ENCODE measurements around the gene LRRC37A. TPM values are rescaled to one million over a fixed set of nuclear protein-coding genes. Genes with fewer than 3 reads are reported as not detected.
"Not testable (repeated sequence)": the region's sequence is repeated elsewhere in the genome, so short reads cannot be mapped to it uniquely, and the experiment has no call there.

LRRC37A gene
- total RNA-seq, 1 experiment from 2014 or later: 2.9 TPM

DNA sequence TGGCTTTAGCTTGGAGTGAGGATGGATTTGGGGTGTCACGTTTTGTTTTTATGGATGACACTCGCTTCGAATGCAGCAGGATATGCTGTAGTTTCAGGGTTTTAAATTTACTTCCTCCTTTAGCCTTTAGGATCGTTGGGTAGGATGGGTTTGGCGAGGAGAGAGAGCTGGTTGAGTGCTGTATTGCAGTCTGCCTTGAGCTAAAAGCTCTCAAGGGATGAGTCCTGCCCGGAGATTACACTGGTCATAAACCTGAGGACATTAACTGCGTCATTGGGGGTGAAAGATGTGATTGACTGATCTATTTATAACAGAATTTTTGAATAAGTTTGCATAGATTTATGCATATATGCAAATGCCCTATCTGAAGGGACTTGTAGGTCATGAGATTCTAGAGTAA is 78.5 kb downstream of the LRRC37A start:
- BruUV-seq (replicated peaks); H3K36me3 ChIP-seq (ENCODE audit: control insufficient read depth, insufficient read depth, low read length); POLR2A ChIA-PET; H3K36me3 Mint-ChIP-seq (ENCODE audit: insufficient read depth, unreplicated experiment); H3K4me3 ChIP-seq (ENCODE audit: low read depth, low read length); H3K27me3 Mint-ChIP-seq (ENCODE audit: insufficient read depth, unreplicated experiment); CTCF ChIA-PET; H3K27me3 ChIP-seq (replicated peaks; ENCODE audit: control insufficient read depth, insufficient read depth, low read length); H3K27ac Mint-ChIP-seq (ENCODE audit: unreplicated experiment); H3K9me3 ChIP-seq; H3K9me3 Mint-ChIP-seq (ENCODE audit: unreplicated experiment); H3K4me3 Mint-ChIP-seq (ENCODE audit: unreplicated experiment); H3K4me1 ChIP-seq; DNase-seq; H3K4me1 Mint-ChIP-seq (ENCODE audit: low read depth, unreplicated experiment); intact Hi-C loops (cut with micrococcal nuclease; ENCODE audit: unreplicated experiment): not testable (repeated sequence)

DNA sequence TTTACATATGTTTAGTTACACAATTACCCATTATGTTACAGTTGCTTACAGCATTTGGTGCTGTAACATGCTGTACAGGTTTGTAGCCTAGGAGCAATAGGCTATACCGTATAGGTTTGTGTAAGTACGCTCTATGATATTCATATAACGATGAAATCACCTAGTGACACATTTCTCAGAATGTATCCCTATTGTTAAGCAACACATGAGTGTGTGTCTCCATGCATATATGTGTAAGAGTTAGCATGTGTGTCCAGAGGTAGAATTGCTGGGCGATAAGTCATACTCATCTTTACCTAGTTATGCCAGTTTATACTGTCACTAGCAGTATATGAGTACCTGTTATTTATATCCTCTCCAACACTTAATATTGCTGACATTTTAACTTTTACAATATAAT is 88.2 kb downstream of the LRRC37A start:
- CTCF ChIA-PET; H3K27me3 Mint-ChIP-seq (ENCODE audit: insufficient read depth, unreplicated experiment); H3K27ac Mint-ChIP-seq (ENCODE audit: unreplicated experiment); H3K4me3 Mint-ChIP-seq (ENCODE audit: unreplicated experiment); BruUV-seq (replicated peaks); H3K4me1 Mint-ChIP-seq (ENCODE audit: low read depth, unreplicated experiment); H3K36me3 Mint-ChIP-seq (ENCODE audit: insufficient read depth, unreplicated experiment); H3K4me3 ChIP-seq (ENCODE audit: low read depth, low read length); H3K27me3 ChIP-seq (replicated peaks; ENCODE audit: control insufficient read depth, insufficient read depth, low read length); H3K9me3 Mint-ChIP-seq (ENCODE audit: unreplicated experiment); H3K36me3 ChIP-seq (ENCODE audit: control insufficient read depth, insufficient read depth, low read length); H3K9me3 ChIP-seq; POLR2A ChIA-PET; H3K4me1 ChIP-seq; DNase-seq; intact Hi-C loops (cut with micrococcal nuclease; ENCODE audit: unreplicated experiment): not testable (repeated sequence)

- BruUV-seq (replicated peaks); POLR2A ChIA-PET; H3K4me1 ChIP-seq; H3K27me3 Mint-ChIP-seq (ENCODE audit: insufficient read depth, unreplicated experiment); H3K27ac Mint-ChIP-seq (ENCODE audit: unreplicated experiment); H3K36me3 Mint-ChIP-seq (ENCODE audit: insufficient read depth, unreplicated experiment); H3K4me3 ChIP-seq (ENCODE audit: low read depth, low read length); H3K27me3 ChIP-seq (replicated peaks; ENCODE audit: control insufficient read depth, insufficient read depth, low read length); H3K4me1 Mint-ChIP-seq (ENCODE audit: low read depth, unreplicated experiment); H3K36me3 ChIP-seq (ENCODE audit: control insufficient read depth, insufficient read depth, low read length); H3K9me3 ChIP-seq; intact Hi-C loops (cut with micrococcal nuclease; ENCODE audit: unreplicated experiment); CTCF ChIA-PET; H3K9me3 Mint-ChIP-seq (ENCODE audit: unreplicated experiment); H3K4me3 Mint-ChIP-seq (ENCODE audit: unreplicated experiment); DNase-seq: not testable (repeated sequence)
Observed at GRCh38 chr17:46385491-46385890, 90.6 kb downstream of the LRRC37A start.

Other genes with a start within 250 kb of the LRRC37A start
- gene KANSL1, start 101.7 kb upstream of the LRRC37A start, total RNA-seq (2022): 83.0 and 88.9 TPM in 2 replicates
- gene ARL17B, start 66.6 kb downstream of the LRRC37A start, total RNA-seq (2022): 36.1 and 41.1 TPM in 2 replicates
- 13.5 and 14.7 TPM in 2 replicates for gene LRRC37A2, start 217.3 kb downstream of the LRRC37A start, total RNA-seq (2022)